Progenitor cell of endocrine pancreas (in vitro differentiated cells): ENCODE measurements around the gene TTC28. TPM values are rescaled to one million over a fixed set of nuclear protein-coding genes. Genes with fewer than 3 reads are reported as not detected.
A peak's percentile ranks its signal among the peaks of the same experiment; 100 is the strongest.
"Not testable (repeated sequence)": the region's sequence is repeated elsewhere in the genome, so short reads cannot be mapped to it uniquely, and the experiment has no call there.

Experiments
- DNase-seq: peaks from one replicate; pipeline ENCODE4 v3.0.0; 2021; ENCODE audit warnings: low spot score; ENCODE audit not compliant: unreplicated experiment
- H3K27ac Mint-ChIP-seq: 2 replicates; pipeline ENCODE4 v1.8.0; 2021; ENCODE audit warnings: mild to moderate bottlenecking, moderate library complexity, mixed read lengths
- H3K27me3 Mint-ChIP-seq: 2 replicates; pipeline ENCODE4 v1.8.0; 2021; ENCODE audit warnings: mixed read lengths
- H3K36me3 Mint-ChIP-seq: 2 replicates; pipeline ENCODE4 v1.8.0; 2022; ENCODE audit warnings: mixed read lengths; ENCODE audit not compliant: insufficient read depth
- H3K4me1 Mint-ChIP-seq: 2 replicates; pipeline ENCODE4 v1.8.0; 2021; ENCODE audit warnings: low read depth, mixed read lengths
- H3K4me3 Mint-ChIP-seq: 2 replicates; pipeline ENCODE4 v1.8.0; 2021; ENCODE audit warnings: low read depth, mild to moderate bottlenecking, moderate library complexity, mixed read lengths
- H3K9me3 Mint-ChIP-seq: 2 replicates; pipeline ENCODE4 v1.8.0; 2021; ENCODE audit warnings: low read depth, mixed read lengths
- CTCF ChIP-seq: fragments of 200-600 bp; sonication (generic); IDR thresholded peaks from one replicate; pipeline ENCODE4 v1.5.0; 2021; ENCODE audit warnings: antibody characterized with exemption, mild to moderate bottlenecking; ENCODE audit not compliant: unreplicated experiment
- total RNA-seq: library from RNA; stranded (reverse); gene quantifications from 2 replicates; pipeline ENCODE4 v1.2.1, GENCODE V29; 2021

Gene TTC28
- total RNA-seq, 1 donor from 2014 or later: 35.2 TPM

DNA sequence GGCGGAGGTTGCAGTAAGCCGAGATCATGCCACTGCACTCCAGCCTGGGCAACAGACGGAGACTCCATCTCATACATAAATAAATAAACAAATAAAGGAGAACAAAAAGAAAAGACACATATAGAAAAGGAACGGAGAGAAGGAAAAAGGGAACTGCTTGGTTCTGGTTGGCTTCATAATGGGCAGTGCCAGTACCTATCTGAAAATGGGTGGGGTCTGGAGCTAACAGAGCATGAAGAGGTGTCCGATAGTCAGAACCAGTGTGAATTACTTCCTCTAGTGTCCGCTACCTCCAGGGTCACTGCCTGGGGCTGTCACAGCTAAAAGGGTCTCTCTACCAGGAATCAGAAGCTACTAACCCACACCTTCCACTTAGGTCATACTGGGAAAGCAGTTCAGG is 27.2 kb upstream of the TTC28 start:
- Mint-ChIP-seq H3K4me1 (peaks cover 6% of the 10 kb centered on the region), H3K36me3 (peaks cover 6% of the 10 kb centered on the region), H3K9me3 (no peaks in the 10 kb centered on the region), H3K27ac (no peak overlapping the region), H3K4me3 (no peak overlapping the region), H3K27me3 (no peaks in the 10 kb centered on the region)
- no peak for DNase-seq
- TF ChIP-seq CTCF: no peak

DNA sequence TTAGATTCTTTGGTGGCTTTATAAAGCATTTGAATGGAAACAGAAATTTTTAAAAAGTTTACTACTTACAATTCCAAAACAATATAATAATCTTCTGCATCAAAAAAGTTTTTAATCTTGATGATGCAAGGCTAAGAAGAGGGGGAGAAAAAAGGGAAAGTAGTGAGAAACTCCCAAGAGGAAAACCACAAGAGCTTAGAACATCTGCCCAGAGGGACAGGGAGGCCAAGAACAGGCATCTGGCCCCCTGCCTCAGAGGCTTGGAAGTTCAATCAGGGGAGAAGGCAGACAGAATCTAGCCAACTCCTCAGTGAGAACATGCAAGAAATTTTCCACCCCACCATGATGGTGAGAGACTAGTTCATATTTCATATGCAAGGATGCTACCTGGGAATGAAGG is 23.8 kb upstream of the TTC28 start:
- H3K4me3 Mint-ChIP-seq: no peak overlapping the region
- H3K27ac Mint-ChIP-seq: no peak overlapping the region
- H3K36me3 Mint-ChIP-seq: peaks cover 4% of the 10 kb centered on the region
- H3K9me3 Mint-ChIP-seq: no peaks in the 10 kb centered on the region
- peaks cover 2% of the 10 kb centered on the region for H3K4me1 Mint-ChIP-seq
- no peak for DNase-seq
- no peak for TF ChIP-seq CTCF
- H3K27me3 Mint-ChIP-seq: no peaks in the 10 kb centered on the region

DNA sequence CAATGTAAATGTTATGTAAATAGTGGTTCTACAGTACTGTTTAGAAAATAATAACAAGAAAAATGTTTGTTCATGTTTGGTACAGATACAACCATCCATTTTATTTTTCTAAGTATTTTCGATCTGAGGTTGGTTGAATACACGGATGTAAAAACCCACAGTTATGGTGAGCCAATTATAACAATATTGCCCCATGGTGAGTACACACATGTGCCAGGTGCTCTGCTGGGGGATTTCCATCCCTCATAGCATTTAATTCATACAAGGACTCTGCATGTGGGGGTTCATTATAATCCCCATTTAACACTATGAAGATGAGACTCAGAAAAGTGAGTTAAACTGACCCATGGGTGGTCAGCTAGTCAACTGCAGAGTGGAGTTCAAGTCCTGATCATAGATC is 23.3 kb upstream of the TTC28 start:
- no peak overlapping the region for H3K4me3 Mint-ChIP-seq
- DNase-seq: no peak
- peaks cover 6% of the 10 kb centered on the region for H3K36me3 Mint-ChIP-seq
- no peak for TF ChIP-seq CTCF
- peaks cover 2% of the 10 kb centered on the region for H3K4me1 Mint-ChIP-seq
- H3K9me3 Mint-ChIP-seq: no peaks in the 10 kb centered on the region
- no peak overlapping the region for H3K27ac Mint-ChIP-seq
- no peaks in the 10 kb centered on the region for H3K27me3 Mint-ChIP-seq

GRCh38 chr22:28693041-28693760 is 13.6 kb upstream of the TTC28 start:
- H3K27me3 Mint-ChIP-seq, H3K9me3 Mint-ChIP-seq, H3K27ac Mint-ChIP-seq, DNase-seq, H3K4me1 Mint-ChIP-seq, H3K4me3 Mint-ChIP-seq, H3K36me3 Mint-ChIP-seq: not testable (repeated sequence)

GRCh38 chr22:28689796-28690195 is 10.2 kb upstream of the TTC28 start:
- not testable (repeated sequence) for DNase-seq, H3K27me3 Mint-ChIP-seq, H3K4me1 Mint-ChIP-seq, H3K36me3 Mint-ChIP-seq, H3K4me3 Mint-ChIP-seq, H3K9me3 Mint-ChIP-seq, H3K27ac Mint-ChIP-seq

- not testable (repeated sequence) for H3K9me3 Mint-ChIP-seq, H3K36me3 Mint-ChIP-seq, DNase-seq, H3K4me1 Mint-ChIP-seq, H3K4me3 Mint-ChIP-seq, H3K27ac Mint-ChIP-seq, H3K27me3 Mint-ChIP-seq
Observed at GRCh38 chr22:28682966-28683365, 3.3 kb upstream of the TTC28 start.

GRCh38 chr22:28680813-28681490 is 1.3 kb upstream of the TTC28 start:
- H3K27me3 Mint-ChIP-seq, H3K27ac Mint-ChIP-seq, H3K4me1 Mint-ChIP-seq: not testable (repeated sequence)

GRCh38 chr22:28678778-28679610 is 646 bp downstream of the TTC28 start:
- H3K27me3 Mint-ChIP-seq, H3K9me3 Mint-ChIP-seq: not testable (repeated sequence)

More at GRCh38 chr22:28680813-28681490, 1.3 kb upstream of the TTC28 start:
- H3K36me3 Mint-ChIP-seq, DNase-seq, H3K9me3 Mint-ChIP-seq: not testable (repeated sequence)
- H3K4me3 Mint-ChIP-seq: peak overlapping the region; percentile 83

DNA sequence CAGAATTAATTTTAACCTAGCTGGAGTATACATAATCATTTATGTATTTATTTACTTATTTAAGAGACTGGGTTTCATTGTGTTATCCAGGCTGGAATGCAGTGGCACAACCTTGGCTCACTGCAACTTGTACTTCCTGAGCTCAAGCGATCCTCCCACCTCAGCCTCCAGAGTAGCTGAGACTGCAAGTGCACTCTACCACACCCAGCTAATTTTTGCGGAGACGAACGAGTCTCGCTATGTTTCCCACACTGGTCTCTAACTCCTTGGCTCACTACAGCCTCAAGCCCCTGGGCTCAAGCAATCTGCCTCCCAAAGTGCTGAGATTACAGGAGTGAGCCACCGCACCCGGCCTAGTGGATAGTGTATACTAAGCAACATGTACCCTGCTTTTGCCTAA is 1.5 kb downstream of the TTC28 start:
- DNase-seq, H3K36me3 Mint-ChIP-seq, H3K27me3 Mint-ChIP-seq, H3K9me3 Mint-ChIP-seq, H3K27ac Mint-ChIP-seq, H3K4me1 Mint-ChIP-seq: not testable (repeated sequence)
- peak overlapping the region; percentile 80 for H3K4me3 Mint-ChIP-seq

More at GRCh38 chr22:28678778-28679610, 646 bp downstream of the TTC28 start:
- peak overlapping the region; percentile 78 for H3K27ac Mint-ChIP-seq
- not testable (repeated sequence) for H3K36me3 Mint-ChIP-seq, H3K4me1 Mint-ChIP-seq, DNase-seq
- H3K4me3 Mint-ChIP-seq: peak overlapping the region; percentile 80
